ENCODE measurements around the gene NSDHL. TPM values are rescaled to one million over a fixed set of nuclear protein-coding genes. Genes with fewer than 3 reads are reported as not detected.

The NSDHL gene
- total RNA-seq, 1 experiment from 2014 or later, result 31.6 TPM

GRCh38 chrX:152844256-152844655 lies 13.4 kb downstream of the NSDHL start:
- no peaks in the 10 kb centered on the region for H3K23me2 ChIP-seq (ENCODE audit: insufficient read length, low read depth, low read length, poor library complexity, severe bottlenecking)
- H2BK120ac ChIP-seq (ENCODE audit: low read depth, low read length, poor library complexity, severe bottlenecking), result no peak overlapping the region
- H3K4me3 Mint-ChIP-seq, result no peak overlapping the region
- no peaks in the 10 kb centered on the region for H3K79me1 ChIP-seq (ENCODE audit: insufficient read depth, low read depth, low read length, poor library complexity, severe bottlenecking)
- H3K23ac ChIP-seq (ENCODE audit: insufficient read length, low read depth, low read length), result no peak overlapping the region
- H3K18ac ChIP-seq (ENCODE audit: insufficient read length, low read depth, low read length), result no peak overlapping the region
- no peak overlapping the region for H2BK15ac ChIP-seq (ENCODE audit: low read depth, low read length)
- H3K9me3 Mint-ChIP-seq, result peaks cover 68 to 69% of the 10 kb centered on the region in 2 experiments
- no peak overlapping the region for H3K4ac ChIP-seq (ENCODE audit: low read depth, low read length)
- H4K91ac ChIP-seq (ENCODE audit: insufficient read length, low read depth, low read length), result no peak overlapping the region
- H2AK5ac ChIP-seq (ENCODE audit: insufficient read length, low read length), result no peak overlapping the region
- no peak overlapping the region for H3K14ac ChIP-seq (ENCODE audit: insufficient read depth, low read length)
- H3K4me1 Mint-ChIP-seq, result peaks cover 14 to 15% of the 10 kb centered on the region in 2 experiments; a peak in 3 of 4 replicates
- H3T11ph ChIP-seq (ENCODE audit: low read length), result no peak overlapping the region
- no peak overlapping the region for H2AFZ ChIP-seq (ENCODE audit: low read length)
- H3K79me2 ChIP-seq (ENCODE audit: insufficient read depth, low read length), result peaks cover 6% of the 10 kb centered on the region; the same call in 1 of the 2 replicates
- H3K4me1 ChIP-seq (ENCODE audit: insufficient read depth, low read length), result no peaks in the 10 kb centered on the region
- peaks cover 39% of the 10 kb centered on the region for H3K9me3 ChIP-seq (ENCODE audit: control insufficient read depth, low read depth, low read length)
- H2BK5ac ChIP-seq (ENCODE audit: insufficient read length, low read length), result no peak overlapping the region
- H3K27me3 ChIP-seq (ENCODE audit: insufficient read depth, low read length), result no peaks in the 10 kb centered on the region
- no peak overlapping the region for H3K56ac ChIP-seq (ENCODE audit: insufficient read length, low read depth, low read length)
- H2BK12ac ChIP-seq (ENCODE audit: insufficient read length, low read depth, low read length), result no peak overlapping the region
- no peaks in the 10 kb centered on the region for H4K20me1 ChIP-seq (ENCODE audit: control insufficient read depth, insufficient read depth, insufficient read length)
- DNase-seq, result no peak
- no peak overlapping the region for H3K9ac ChIP-seq (ENCODE audit: extremely low read depth, insufficient read length, low read length)
- peaks cover 12 to 43% (median 15%) of the 10 kb centered on the region in 3 experiments for H3K36me3 Mint-ChIP-seq (ENCODE audit: insufficient read depth in 1 of 3, low read depth in 3 of 3)
- no peak for TF ChIP-seq CTCF (conservative IDR thresholded peaks at IDR 0.05)
- no peaks in the 10 kb centered on the region for H3K27me3 Mint-ChIP-seq (ENCODE audit: low read depth)
- no CpG with 5 or more reads among the region's 6 CpGs for WGBS (ENCODE audit: extremely low coverage, insufficient read length, low lambda C conversion rate)
- H3K27ac Mint-ChIP-seq, result peak overlapping the region in 1 of 3 experiments; percentile 44; a peak in 1 of 7 replicates
- no peak overlapping the region for H3K27ac ChIP-seq (ENCODE audit: insufficient read length, low read depth, low read length)
- no peak overlapping the region for H3K4me2 ChIP-seq (ENCODE audit: insufficient read depth, insufficient read length, low read length)
- no peak overlapping the region for H2BK20ac ChIP-seq (ENCODE audit: low read depth, low read length, poor library complexity, severe bottlenecking)
- H4K5ac ChIP-seq (ENCODE audit: insufficient read length, low read depth, low read length), result no peak overlapping the region
- H4K8ac ChIP-seq (replicated peaks; ENCODE audit: insufficient read length, low read depth, low read length), result no peak overlapping the region

All from H9 (cell line).